ENCODE results near the gene UGT8. TPM values are rescaled to one million over a fixed set of nuclear protein-coding genes. Genes with fewer than 3 reads are reported as not detected.

Gene UGT8
- total RNA-seq, 1 experiment from 2014 or later: 15.7 TPM

DNA sequence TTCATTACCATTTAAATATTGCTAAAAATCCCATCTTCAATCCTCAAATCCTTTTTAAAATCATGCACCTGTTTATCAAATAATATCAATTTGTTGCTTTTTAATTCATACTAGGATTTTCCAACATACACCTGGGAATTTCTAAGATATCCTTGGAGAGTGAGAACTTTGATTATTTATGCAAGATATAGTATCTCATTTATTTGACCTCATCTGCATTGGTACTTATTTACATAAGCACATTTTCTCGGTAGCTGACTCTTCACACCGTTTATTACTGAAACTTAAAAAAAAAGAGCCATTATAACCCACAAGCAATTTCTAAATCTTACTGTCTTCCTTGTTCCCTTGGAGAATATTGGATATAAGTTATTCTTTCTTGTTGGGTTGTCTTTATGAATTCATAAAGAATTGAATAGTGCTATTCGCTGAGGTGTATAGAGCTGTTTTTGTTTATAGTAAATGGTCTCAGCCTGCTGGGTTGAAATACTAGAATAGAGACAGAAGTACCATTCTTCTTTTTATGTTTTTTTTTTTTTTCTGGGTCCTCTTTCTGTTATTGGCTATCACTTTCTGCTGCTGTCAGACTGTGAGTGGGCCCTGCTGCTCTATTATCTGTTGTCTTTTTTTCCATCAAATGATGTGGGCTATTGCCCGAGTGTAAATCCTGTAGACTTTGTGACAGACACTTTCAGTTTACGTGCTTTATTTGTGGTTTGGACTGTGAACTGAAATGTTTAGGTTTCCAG is 2.9 kb downstream of the UGT8 start:
- Histone ChIP-seq H2BK12ac (ENCODE audit: insufficient read length, low read depth, low read length) (no peak overlapping the region), H3K9ac (ENCODE audit: extremely low read depth, insufficient read length, low read length) (no peak overlapping the region), H2AK5ac (ENCODE audit: insufficient read length, low read length) (no peak overlapping the region), H3T11ph (ENCODE audit: low read length) (no peak overlapping the region), H3K4ac (ENCODE audit: low read depth, low read length) (no peak overlapping the region), H3K27me3 (ENCODE audit: insufficient read depth, low read length) (no peaks in the 10 kb centered on the region), H2BK20ac (ENCODE audit: low read depth, low read length, poor library complexity, severe bottlenecking) (no peak overlapping the region), H4K5ac (ENCODE audit: insufficient read length, low read depth, low read length) (no peak overlapping the region), H3K23ac (ENCODE audit: insufficient read length, low read depth, low read length) (no peak overlapping the region), H3K4me2 (ENCODE audit: insufficient read depth, insufficient read length, low read length) (no peak overlapping the region), H3K79me1 (ENCODE audit: insufficient read depth, low read depth, low read length, poor library complexity, severe bottlenecking) (no peaks in the 10 kb centered on the region), H2BK120ac (ENCODE audit: low read depth, low read length, poor library complexity, severe bottlenecking) (no peak overlapping the region), H2BK15ac (ENCODE audit: low read depth, low read length) (no peak overlapping the region), H3K18ac (ENCODE audit: insufficient read length, low read depth, low read length) (no peak overlapping the region), H3K56ac (ENCODE audit: insufficient read length, low read depth, low read length) (no peak overlapping the region), H3K14ac (ENCODE audit: insufficient read depth, low read length) (no peak overlapping the region), H3K4me1 (ENCODE audit: insufficient read depth, low read length) (peaks cover 3% of the 10 kb centered on the region; the same call in 1 of the 2 replicates), H3K23me2 (ENCODE audit: insufficient read length, low read depth, low read length, poor library complexity, severe bottlenecking) (peaks cover 20% of the 10 kb centered on the region), H3K27ac (ENCODE audit: insufficient read length, low read depth, low read length) (no peak overlapping the region), H3K9me3 (ENCODE audit: control insufficient read depth, low read depth, low read length) (no peaks in the 10 kb centered on the region), H4K91ac (ENCODE audit: insufficient read length, low read depth, low read length) (no peak overlapping the region), H2AFZ (ENCODE audit: low read length) (no peak overlapping the region), H4K20me1 (ENCODE audit: control insufficient read depth, insufficient read depth, insufficient read length) (no peaks in the 10 kb centered on the region), H4K8ac (replicated peaks; ENCODE audit: insufficient read length, low read depth, low read length) (no peak overlapping the region), H3K79me2 (ENCODE audit: insufficient read depth, low read length) (peaks cover 6% of the 10 kb centered on the region; the same call in 1 of the 2 replicates), H2BK5ac (ENCODE audit: insufficient read length, low read length) (no peak overlapping the region)
- no CpG with 5 or more reads among the region's 5 CpGs for WGBS (ENCODE audit: extremely low coverage, insufficient read length, low lambda C conversion rate)
- peaks cover 19 to 20% of the 10 kb centered on the region in 2 experiments for H3K4me1 Mint-ChIP-seq
- no peak overlapping the region for H3K27ac Mint-ChIP-seq
- peaks cover 16% of the 10 kb centered on the region for H3K27me3 Mint-ChIP-seq (ENCODE audit: low read depth)
- H3K9me3 Mint-ChIP-seq: 0 out of 5 replicates have a peak, but pooled peaks cover 0 to under 1% of the 10 kb centered on the region in 2 experiments
- no peak for DNase-seq
- H3K36me3 Mint-ChIP-seq (ENCODE audit: insufficient read depth in 1 of 3, low read depth in 3 of 3): no peaks in the 10 kb centered on the region; a peak in 1 of 7 replicates
- TF ChIP-seq, protein P1, sequence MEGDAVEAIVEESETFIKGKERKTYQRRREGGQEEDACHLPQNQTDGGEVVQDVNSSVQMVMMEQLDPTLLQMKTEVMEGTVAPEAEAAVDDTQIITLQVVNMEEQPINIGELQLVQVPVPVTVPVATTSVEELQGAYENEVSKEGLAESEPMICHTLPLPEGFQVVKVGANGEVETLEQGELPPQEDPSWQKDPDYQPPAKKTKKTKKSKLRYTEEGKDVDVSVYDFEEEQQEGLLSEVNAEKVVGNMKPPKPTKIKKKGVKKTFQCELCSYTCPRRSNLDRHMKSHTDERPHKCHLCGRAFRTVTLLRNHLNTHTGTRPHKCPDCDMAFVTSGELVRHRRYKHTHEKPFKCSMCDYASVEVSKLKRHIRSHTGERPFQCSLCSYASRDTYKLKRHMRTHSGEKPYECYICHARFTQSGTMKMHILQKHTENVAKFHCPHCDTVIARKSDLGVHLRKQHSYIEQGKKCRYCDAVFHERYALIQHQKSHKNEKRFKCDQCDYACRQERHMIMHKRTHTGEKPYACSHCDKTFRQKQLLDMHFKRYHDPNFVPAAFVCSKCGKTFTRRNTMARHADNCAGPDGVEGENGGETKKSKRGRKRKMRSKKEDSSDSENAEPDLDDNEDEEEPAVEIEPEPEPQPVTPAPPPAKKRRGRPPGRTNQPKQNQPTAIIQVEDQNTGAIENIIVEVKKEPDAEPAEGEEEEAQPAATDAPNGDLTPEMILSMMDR (conservative IDR thresholded peaks at IDR 0.05): no peak
- H3K4me3 Mint-ChIP-seq: no peak overlapping the region

All from H9 (cell line).